COLO668 (cell line): ENCODE results near the gene TREML2.
"Not testable (repeated sequence)": the region's sequence is repeated elsewhere in the genome, so short reads cannot be mapped to it uniquely, and the experiment has no call there.

Experiments used
- DNase-seq: peaks from one replicate; lab custom pipeline; 2025; ENCODE audit not compliant: unreplicated experiment; lab: John Stamatoyannopoulos, UW

Gene TREML2

DNA sequence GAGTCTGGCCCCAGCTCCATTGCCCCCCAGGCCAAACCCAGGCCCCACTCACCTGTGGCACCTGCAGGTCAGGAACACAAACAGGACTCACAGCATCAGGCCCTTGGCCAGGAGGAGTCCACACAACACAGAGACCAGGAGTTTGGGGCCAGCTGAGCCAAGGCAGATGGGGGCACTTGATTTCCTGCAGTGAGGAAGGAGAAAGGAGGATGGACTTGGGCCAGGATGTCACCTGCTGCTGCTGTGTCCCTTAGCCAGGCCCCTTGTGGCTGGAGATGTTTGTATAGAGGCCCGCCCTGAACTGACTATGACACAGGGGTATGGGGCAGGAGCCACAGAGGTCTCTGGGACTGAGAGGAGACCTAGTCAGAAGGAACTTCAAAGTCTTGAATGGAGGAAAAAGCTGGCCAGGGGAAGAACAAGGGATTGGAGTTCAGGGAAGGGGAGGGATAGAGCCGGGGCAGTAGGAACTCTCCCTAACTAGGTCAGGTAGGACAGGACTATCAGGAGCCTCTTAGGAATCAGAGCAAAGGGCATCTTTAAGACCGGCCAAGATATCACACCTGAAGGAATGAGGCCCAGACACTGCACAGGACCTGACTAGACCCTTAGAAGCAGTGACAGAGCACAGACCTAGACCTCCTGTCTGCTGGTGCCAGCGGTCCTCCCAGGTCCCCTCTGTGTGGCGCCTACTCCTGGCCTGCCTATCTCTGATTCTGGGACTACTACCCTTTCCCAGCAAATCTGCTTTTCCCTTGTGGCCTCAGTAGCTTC lies 8.8 kb upstream of the TREML2 start:
- no peak for DNase-seq

DNA sequence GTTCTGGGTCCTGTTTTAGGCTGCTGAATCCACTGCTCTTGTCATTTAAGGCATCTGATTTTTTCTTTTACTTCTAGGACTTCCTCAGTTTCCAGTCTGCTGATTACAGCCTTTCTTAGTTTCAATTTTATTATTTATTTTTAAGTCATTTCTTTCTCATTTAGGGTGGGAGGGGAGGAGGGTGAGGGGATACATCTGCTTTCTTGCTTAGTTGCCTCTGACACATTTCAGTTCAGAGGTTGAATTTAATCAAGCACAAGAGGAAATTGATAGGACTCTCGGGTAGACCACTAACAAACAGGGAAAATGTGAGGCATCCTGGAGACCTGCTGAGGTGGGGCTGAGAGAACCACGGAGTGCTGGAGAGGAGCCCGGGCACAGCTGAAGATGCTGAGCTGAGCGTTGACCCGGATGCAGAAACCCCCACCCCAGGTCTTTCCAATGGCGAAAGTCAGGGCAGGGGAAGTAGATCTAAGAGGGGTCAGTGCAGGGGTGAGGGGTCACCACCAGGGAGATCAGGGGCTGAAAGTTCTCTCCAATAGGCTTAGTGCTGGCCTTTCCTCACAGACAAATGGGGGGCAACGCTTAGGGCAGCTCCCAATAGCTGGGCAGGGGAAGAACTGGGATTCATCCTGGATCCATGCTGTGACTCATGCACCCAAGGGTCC lies 7.6 kb upstream of the TREML2 start:
- no peak for DNase-seq

- no peak for DNase-seq
Measured at GRCh38 chr6:41204156-41204555, 3.2 kb upstream of the TREML2 start.

- no peak for DNase-seq
Measured at GRCh38 chr6:41201764-41202173, 820 bp upstream of the TREML2 start.

DNA sequence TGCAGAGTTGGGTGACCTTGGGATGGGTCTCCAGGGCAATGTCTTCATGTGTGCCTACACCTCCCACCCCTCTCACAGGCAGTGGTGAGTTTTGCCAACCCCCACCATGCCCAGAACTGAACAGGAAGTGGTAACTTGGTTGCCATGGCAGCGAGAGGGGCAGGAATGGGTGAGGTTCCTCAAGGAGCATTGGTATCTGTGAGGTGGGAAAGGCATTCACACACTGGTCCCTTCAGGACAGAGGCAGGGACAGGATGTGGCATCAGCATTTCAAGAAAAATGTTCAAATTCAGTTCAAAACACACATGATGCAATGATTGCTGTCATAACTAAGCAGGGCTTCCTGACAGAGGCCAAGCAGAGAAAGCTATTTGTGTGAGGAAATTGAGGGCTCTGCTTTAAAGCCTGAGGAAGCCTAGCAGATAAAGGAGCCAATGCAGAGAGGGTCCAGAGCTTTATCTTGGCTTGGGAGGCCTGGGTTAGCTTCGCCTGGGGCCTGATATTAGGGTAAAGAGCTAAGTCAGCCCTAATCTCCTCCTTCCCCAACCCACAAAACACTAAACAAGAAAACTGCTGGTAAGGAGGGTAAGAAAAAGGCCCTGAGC lies 551 bp downstream of the TREML2 start:
- no peak for DNase-seq

DNA sequence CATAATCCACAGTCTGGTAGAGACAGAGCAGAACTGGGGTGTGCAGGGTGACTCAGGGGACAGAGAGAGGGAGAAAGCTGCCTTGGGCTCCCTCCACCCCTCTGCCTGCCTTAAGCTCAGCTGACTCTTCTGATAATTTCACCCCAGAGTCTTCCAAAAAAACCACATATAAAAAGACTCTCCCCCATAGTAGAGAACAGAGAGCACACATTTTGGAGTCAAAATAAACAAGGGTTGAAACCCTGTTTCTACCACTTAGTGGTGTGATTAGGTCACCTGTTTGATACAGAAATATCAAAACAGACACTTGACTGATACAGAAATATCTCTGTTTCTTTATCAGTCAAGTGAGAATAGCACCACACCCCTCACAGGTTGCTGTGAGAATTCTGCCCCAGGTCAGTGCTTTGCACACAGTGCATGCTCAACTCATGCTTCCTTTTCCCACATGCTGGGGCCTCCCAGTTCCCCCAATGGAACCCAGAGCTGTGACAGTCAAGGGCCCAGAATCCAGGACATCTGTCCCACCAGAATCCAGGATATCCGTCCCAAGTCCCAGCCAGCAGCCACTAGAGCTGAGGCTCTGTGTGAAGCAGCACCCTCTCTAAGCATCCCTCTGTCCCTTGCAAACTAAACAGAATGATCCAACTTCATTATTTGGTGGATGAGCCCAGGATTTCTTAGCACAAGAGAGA lies 1.2 kb downstream of the TREML2 start:
- DNase-seq, result no peak

- no peak for DNase-seq
Measured at GRCh38 chr6:41197234-41197633, 3.7 kb downstream of the TREML2 start.

GRCh38 chr6:41194386-41194785 lies 6.6 kb downstream of the TREML2 start:
- DNase-seq, result no peak

DNA sequence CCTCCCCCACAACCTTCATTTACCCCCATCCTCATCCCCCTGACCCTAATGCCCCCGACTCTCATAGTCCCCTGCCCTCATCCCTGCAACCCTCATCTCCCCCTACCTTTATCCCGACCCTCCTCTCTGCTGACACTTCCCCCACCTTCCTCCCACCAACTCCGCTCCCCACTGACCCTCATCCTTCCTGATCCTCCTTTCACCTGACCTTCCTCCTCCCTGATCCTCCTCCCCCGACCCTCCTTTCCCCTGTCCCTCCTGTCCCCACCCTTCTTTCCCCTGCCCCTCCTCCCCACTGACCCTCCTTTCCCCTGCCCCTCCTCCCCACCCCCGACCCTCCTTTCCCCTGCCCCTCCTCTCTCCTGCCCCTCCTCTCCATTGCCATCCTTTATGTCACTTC lies 7.1 kb downstream of the TREML2 start:
- DNase-seq, result no peak

DNA sequence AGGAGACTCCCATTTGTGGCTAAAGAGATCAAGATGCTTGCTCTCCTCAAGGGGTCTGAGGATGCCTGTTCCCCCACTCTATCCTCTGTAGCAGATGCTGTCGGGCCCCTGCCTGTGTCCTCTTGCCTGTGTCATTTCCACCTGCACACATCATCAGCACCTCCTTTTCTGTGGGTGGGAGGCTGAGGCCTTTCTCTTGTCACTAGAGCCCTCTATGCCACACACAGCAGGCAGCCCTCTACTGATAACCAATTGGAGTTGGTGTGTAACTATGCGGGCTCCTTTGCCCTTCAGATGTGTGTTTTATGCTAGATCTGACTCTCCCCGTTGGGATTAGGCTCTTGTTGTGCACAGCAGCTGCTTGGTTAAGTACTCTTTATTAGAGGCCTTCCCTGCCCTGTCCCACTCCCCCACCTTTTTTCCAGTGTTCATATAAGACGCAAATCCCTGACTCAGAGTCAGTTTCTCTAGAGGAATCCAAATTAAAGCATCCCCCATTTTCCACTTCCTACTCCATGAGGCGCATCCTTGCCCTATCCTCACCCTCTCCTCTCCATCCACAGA lies 7.7 kb downstream of the TREML2 start:
- no peak for DNase-seq

DNA sequence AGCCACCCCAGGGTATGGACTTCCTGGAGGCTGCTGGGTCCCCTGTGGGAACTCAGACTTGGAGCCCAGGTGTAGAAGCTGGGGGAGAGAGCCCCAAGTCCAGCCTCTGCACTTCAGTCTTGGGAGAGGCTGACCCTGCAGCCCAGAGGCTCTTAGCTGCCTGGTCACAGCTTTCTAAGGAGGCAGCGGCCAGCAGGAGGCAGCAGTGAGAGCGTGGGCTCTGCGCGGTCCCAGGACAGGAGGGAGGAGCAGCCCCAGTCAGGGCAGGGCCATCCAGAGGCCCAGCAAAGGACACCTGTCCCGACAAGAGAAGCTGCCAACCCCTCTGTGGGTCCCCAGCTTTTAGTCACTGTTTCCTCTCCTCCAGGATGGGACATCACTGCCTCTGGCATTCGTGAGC lies 9.4 kb downstream of the TREML2 start:
- DNase-seq, result no peak

- DNase-seq, result no peak
Measured at GRCh38 chr6:41190791-41191190, 10.2 kb downstream of the TREML2 start.

DNA sequence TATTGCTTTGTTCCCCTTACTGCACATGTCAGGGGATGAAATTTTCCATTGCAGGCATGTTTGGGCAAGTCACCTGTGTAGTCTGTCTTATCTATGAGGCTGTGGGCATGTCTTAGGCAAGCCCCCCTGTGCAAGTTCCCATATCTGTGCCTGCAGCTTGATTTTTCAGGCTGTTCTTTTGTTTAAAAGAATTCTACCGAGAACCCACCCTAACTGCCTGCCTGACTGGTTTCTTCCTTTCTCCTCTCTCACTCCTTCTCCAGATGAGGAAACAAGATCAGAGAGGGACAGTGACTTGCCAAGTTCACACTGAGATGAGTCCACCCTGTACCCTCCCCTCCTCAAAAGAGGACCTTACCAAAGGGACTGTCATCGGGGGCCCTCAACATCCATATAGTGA lies 11.0 kb downstream of the TREML2 start:
- no peak for DNase-seq

GRCh38 chr6:41189046-41189445 lies 11.9 kb downstream of the TREML2 start:
- DNase-seq, result not testable (repeated sequence)

- DNase-seq, result peak; percentile 53
Measured at GRCh38 chr6:41187924-41188886, 12.7 kb downstream of the TREML2 start.

- DNase-seq, result no peak
Measured at GRCh38 chr6:41186031-41186562, 14.9 kb downstream of the TREML2 start.

- DNase-seq, result no peak
Measured at GRCh38 chr6:41184761-41185160, 16.2 kb downstream of the TREML2 start.

GRCh38 chr6:41182069-41183034 lies 18.6 kb downstream of the TREML2 start:
- peak; percentile 20 for DNase-seq

DNA sequence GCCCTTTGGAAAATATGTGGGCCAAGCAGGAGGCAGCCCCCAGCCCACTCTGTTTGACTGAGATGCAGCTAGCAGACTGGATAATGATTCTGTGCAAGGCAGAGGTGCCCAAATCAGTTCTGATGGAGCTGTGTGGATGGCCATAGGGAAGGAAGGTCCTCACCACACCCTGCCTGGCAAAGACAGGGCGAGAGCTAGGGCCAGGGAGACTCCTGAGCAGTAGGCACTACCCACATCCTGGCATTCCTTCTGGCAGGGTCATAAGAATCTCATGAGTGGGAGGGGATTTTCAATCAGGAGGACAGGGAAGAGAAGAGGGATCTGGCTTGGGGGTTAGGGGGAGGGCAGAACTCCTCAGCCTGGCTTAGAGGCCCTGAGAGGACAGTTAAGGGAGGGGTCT lies 19.4 kb downstream of the TREML2 start:
- no peak for DNase-seq
